GM21390 (cell line): Measurements from ENCODE around the gene TLK1.

Experiments used
- ATAC-seq: cut with Tn5 transposase; IDR thresholded peaks from one replicate; pipeline ENCODE4 v1.9.1; 2021; ENCODE audit not compliant: unreplicated experiment

TLK1 gene

DNA sequence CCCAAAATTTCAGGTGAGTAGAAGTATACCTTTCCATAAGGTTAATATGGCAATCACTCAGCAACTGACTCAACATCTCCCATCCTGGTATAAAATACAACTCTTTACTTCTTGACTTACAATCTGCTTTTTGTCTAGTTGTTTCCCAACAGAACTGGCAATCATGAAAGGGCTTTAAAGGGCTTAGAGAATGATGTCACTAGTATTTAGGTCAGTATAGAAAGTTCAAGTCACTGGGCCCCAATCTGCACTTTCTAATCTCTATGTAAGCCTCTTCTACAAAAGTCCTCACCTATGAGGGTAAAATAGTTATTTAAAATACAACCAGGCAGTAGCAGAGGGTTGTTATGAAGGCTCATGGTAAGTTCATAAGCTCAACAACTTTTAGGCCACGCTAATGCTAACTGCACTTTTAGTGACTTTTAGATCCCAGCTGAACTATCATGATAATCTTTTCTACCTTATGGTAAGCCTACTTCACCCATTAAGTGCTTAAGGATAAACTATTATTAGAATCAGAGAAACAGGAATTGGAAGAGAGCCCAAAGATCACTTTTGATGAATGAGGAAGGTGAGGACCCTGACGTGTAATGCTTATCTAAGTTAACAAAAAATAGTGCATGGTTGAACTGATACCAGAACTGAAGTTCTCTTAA is 152.0 kb downstream of the TLK1 start:
- ATAC-seq = no peak

DNA sequence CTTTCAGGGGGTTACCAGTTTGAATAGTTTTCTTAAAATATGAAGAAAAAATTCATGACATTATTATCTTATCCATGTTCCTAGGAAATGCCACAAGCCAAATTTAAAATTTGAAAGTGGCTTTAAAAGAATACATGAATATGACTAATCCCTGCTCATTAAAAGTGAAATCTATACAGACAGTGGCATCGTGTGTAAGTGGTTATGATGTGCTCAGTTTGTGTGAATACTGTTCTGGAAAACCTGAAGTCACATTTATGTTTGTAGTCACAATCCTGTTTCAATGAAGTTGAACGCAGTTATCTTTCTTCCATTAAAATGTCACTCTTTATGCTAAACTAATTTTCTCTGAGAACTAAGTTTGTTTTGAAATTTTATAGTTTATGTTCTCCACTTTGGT is 155.9 kb downstream of the TLK1 start:
- no peak for ATAC-seq

DNA sequence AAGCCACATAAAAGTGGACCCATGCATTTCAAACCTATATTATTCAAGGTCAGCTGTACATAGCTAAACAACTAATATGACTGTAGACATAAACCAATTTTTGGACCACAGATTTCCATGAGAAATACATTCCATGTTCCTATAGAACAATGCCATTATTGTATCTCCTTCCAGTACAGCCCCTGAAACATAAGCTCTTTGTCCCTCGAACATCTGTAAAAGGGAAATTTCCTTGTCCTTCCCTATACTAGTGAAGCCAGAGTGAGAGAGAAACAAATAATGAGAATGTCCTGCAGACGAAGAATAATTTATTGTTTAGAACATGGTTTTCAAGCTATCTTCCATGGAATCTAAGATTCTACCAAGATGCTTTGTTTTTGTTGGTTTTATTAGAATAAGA is 156.3 kb downstream of the TLK1 start:
- ATAC-seq = no peak

- ATAC-seq = no peak
Observed at GRCh38 chr2:170999654-171000053, 161.0 kb downstream of the TLK1 start.

GRCh38 chr2:170997893-170998597 is 162.6 kb downstream of the TLK1 start:
- ATAC-seq = no peak

DNA sequence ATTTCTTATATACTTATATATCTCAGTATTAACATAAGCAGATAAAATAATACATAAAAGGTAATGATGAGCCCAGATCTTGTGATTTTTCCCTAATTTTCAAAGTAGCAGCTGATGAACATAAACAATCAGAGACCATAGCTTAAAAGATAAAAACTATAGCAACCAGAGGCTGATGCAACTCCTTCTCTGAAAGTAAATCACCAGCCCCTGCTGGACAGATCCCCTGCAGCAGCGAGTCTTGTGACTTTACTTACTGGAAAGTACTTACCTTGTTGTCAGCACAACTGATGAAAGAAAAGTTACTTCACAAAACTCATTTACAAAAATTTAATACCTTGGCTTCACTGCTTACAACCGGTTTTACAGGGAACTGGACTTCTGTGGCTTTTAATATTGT is 164.4 kb downstream of the TLK1 start:
- ATAC-seq = no peak

DNA sequence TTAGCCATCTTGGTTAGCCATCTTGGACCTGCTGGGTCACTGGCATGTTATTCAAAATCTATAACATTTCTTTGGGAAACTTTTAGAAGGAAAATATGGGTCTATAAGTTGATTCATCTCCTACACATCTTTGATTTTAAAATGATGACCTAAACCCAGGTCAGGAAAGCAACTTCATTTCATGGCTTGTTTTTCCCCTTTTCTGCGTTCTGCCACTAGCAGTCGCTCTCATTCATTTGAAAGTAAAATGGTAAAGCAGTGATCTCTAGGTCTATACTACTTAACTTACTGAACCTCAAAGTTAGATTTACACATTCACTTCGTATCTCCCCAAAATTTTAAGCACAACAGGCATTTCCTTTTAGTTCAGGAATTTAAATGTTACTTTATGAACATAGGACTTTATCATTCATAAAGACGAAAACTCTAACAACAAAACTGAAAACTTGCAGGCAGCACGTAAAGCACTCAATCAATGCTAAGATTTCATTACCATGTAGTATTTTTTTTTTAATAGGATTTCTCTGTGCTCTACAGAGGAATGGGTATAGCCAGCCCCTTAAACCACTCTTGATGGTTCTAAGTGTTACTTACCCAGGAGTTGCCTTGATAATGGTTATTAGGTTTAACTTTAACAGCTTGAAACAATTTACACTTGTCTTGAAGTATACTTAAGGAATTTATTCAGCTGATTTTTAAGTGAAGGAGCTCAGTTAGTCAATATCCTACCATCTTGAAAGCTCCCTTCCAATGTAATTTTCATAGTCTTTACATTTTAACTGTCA is 169.1 kb downstream of the TLK1 start:
- ATAC-seq = no peak

DNA sequence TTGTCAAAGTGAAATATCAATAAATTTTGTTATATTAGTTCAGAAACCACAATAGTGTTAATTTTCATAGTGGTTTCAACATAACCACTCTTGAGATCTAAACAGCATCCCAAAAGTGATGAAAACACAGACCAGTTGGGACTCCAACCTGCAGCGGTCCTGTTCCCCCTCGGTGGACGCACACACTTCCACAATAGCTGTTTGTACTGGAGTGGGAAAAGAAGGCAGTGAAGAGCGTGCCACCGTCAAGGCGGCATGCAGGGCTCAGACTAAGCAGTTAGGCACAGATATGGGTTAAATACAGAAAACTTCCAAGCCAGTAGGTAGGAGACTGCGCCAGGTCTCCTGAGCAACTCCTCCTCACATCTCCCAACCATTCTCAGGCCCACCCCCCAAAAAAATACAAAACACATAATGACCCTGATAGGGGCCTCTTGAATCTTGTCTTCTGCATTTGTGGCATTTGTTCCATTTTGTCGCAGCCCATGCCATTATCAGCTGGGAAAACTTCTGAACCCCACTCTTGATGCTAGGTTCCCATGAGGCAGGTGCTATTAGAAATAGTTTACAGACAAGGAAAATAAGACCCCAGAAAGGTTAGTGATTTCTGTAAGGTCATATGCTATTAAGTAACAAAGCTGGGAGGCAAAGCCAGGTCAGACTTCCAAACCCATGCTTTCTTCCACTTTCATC is 174.0 kb downstream of the TLK1 start:
- ATAC-seq = no peak

GRCh38 chr2:170985407-170985806 is 175.3 kb downstream of the TLK1 start:
- ATAC-seq = no peak

DNA sequence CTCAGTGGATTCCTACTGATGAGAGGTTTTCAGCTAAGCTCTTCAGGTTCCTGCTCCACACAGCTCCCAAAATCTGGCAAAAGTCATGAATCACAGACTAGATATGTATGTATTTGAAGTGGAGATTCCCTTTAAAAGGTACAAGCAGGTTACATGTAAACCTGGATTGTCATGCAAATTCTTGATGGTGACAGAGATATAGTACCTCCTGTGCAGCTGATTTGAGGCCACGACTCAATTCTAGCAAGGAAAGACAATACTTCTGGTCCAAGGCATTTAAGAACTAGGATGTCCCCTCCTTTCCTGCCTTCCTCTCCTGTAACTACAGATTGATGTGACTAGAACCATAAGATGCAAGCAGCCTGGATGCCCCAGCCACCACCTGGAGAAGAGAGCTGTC is 176.6 kb downstream of the TLK1 start:
- no peak for ATAC-seq

DNA sequence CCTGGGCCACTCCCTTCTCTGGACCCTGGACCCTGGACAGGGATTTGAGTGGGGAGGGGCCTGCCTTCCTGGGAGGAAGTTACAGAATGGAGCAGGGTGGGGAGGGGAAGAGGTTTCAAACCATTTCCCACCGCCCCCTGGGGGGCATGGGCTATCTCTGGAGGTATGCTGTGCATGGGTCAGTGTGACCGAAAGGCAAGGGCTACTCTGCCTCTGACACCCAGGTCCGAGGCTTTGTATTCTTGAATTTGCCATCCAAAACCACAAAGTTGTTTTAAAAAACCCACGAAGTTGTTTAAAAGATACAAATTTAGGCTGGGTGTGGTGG is 184.8 kb downstream of the TLK1 start:
- ATAC-seq = no peak

- no peak for ATAC-seq
Observed at GRCh38 chr2:170975127-170975942, 185.4 kb downstream of the TLK1 start.

DNA sequence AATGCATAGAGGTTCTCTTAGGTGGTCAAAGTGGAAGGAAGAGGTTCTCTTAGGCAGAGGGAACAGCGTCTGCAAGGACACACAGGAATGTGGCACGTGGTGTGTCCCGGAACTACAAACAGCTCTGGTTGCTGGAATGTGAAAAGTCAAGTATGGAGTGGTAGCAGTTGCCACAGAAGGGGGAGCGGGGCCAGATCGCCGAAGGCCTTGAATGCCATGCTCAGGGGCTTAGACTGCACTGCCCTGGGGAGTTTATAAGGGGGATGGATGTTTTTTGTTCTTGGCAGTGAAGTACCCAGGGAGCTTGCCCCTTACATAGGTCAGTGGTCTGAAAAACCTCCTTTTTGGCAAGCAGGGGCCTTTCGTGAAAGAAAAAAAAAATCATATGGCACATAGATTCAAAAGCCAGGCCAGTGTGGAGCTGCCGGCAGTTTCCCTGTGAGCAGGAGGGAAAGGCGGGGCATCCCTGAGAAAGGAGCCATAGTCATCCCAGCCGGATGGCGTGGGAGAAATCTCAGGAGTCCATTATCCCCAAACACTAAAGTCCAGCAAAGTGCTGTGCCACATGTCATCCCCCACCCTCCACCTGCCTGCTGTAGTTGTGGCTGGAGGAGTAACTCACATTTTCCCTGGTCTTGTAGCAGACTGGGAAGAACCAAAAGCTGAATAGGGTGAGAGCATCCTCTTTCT is 186.2 kb downstream of the TLK1 start:
- no peak for ATAC-seq

DNA sequence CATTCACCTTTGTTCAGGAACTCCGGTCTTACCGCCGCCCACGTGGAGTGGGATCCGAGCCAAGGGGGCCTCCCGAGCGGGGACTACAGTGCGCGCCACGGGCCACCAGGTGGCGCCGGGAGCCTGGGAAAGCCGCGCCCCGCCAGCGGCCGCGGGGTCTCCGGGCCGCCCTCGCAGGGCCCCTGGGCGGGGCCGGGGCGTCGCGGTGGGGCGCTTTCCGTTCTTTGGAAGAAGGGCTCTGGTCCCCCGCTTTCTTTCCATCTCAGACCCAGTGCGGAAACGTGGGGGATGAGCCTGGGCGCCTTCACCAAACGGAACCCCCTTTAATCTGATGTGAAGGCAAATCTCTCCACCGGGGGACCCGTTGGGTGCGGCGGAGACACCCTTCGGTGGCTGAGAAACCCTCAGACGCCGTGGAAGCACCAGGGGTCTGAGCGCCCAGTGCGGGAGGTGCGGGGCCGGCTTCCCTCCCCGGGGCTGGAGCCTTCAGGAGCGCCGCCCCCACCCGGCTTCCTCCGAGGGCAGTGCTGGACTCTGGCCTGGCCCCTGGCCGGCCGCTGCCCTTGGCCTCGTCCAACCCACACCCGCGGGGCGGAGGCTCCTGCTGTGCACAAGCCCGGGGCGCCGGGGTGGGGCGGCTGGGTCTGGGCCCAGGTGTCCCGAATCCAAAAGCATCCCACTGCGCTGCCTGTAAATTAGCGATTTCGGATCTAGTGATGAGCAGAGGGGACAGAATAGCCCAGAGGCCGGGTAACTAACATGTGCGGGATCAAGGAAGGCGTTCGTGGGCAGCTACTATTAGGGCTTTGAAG is 187.0 kb downstream of the TLK1 start:
- peak; percentile 91 for ATAC-seq

- ATAC-seq = no peak
Observed at GRCh38 chr2:170973225-170973491, 187.5 kb downstream of the TLK1 start.

DNA sequence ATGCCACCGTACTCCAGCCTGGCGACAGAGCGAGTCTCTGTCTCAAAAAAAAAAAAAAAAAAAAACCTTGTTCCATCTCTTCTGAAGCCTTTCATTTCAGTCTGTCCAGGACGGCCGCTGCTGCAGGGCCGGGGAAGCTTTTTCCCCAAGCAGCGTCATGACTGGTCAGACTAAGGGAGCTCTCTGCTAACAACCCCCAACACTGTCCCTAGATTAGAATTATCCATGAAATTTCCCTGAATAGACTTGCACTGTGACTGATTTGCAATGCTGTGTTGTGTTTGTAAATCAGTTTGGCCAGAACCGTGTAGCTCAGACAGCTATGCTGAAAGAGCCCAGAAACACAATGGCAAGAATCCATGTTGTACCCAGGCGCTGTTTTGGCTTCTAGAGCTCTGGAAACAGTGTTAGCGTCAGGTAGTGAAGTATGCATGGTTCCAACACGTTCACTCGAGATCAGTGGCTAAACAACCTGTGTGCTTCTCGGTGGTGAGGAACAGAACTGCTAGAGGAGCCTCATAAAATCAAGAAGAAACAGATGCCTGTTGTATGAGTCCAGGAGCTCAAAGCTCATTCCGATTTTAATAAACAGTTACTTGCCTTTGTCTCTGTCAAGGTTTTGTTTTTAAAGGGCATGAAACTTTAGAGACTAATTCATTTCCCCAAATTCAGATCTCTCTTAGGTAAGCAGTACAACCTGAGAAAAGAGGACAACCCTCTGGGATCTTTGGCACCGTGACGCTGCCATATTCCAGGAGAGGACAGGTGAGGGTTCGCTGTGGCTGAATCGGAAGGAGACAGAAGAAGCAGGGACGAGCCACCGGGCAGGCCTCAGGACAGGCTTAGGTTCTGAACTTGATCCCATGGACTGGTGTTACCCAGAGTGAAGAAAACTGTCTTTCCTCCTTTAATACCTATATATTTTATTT is 188.1 kb downstream of the TLK1 start:
- ATAC-seq = no peak

DNA sequence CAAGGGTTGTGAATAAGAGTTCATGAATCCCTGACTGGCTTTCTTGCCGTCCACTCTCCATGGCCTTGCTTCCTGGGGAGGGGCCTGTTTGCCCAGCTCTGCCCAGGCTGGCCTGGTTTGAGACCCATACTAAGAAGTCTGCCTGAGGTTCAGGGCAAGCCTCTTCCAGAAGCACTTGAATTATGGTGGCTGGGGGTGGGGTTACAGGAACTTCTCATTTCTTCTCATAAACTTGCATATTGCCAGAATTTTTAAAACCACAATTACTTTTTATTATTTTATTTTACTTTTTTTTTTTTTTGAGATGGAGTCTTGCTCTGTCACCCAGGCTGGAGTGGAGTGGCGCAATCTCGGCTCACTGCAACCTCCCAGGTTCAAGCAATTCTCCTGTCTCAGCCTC is 189.6 kb downstream of the TLK1 start:
- no peak for ATAC-seq

- no peak for ATAC-seq
Observed at GRCh38 chr2:170969872-170970496, 190.7 kb downstream of the TLK1 start.
